ENCODE results near the gene SLC39A13. TPM values are rescaled to one million over a fixed set of nuclear protein-coding genes. Genes with fewer than 3 reads are reported as not detected.
A peak's percentile ranks its signal among the peaks of the same experiment; 100 is the strongest.

Gene SLC39A13
- total RNA-seq, 2 donors from 2014 or later = 97.7 to 163 TPM

DNA sequence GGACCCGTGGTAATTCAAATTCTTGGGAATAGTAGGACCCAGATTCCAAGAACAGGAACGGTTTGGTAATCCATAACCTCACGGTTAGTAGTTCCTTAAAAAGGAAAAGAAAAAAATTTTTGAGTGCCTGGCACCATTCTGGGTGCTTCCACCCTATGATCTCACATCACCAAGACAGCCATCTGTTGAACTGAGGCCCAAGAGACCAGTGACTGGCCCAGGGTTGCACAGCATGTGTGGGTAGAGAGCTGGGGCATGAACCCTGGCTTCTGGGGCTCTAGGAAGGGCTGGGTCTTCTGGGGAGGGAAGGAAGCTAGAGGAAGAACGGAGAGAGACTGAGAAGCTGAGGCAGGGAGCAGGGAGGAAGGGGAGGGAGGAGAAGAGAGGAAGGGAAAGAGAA, 25.3 kb upstream of the SLC39A13 start:
- no peak for ATAC-seq (ENCODE audit: insufficient number of reproducible peaks, low FRiP score, low read depth)

GRCh38 chr11:47384498-47384897, 23.9 kb upstream of the SLC39A13 start:
- no peak for TF ChIP-seq CTCF (IDR thresholded peaks at IDR 0.05)

More for the DNA sequence above, 25.3 kb upstream of the SLC39A13 start:
- Histone ChIP-seq H3K4me3 (no peak overlapping the region), H3K27ac (no peak overlapping the region), H3K9me3 (no peaks in the 10 kb centered on the region), H3K36me3 (no peaks in the 10 kb centered on the region), H3K27me3 (replicated peaks; ENCODE audit: insufficient read depth) (no peaks in the 10 kb centered on the region), H3K4me1 (ENCODE audit: control insufficient read depth in 1 of 2, low read depth in 2 of 2) (no peaks in the 10 kb centered on the region)
- no peak for TF ChIP-seq CTCF (IDR thresholded peaks at IDR 0.05)
- DNase-seq (ENCODE audit: low spot score) = no peak

DNA sequence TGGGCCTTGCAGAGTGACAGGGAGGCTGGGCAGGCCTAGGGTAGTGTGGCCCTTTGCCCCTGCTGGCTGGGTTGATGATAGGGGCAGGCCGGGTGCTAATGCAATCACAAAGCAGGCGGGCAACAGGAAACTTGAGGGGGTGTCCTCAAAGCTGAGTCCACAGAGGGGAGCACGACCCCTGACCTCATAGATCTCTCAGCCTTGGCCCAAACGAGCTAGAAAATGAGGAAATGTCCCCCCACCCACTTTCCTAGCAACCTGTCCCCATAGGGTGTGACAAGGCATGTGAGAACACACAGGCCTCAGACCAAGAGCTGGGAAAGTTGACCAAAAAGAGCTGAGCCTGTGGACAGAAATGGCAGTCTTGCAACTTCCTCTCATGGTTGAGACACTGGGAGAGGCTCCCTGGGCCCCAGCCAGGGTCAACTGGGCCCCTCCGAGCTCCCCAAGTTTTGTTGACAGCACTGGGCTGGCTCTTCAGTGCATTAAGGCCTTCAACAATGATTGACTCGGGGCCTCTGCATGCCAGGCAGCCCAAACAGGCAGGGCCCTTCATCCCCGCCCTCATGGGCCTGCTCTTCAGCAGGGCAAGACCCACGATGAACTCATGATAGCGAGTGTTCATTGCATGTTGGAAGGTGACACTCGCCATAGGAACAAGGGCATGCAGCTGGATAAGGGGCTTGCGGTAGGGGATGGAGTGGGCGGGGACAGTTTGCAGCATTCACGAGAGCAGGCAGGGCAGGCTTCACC, 20.3 kb upstream of the SLC39A13 start:
- no peaks in the 10 kb centered on the region for H3K4me1 ChIP-seq (ENCODE audit: control insufficient read depth in 1 of 2, low read depth in 2 of 2)
- no peak for ATAC-seq (ENCODE audit: insufficient number of reproducible peaks, low FRiP score, low read depth)
- no peak for DNase-seq (ENCODE audit: low spot score)
- no peaks in the 10 kb centered on the region for H3K9me3 ChIP-seq
- H3K36me3 ChIP-seq = no peaks in the 10 kb centered on the region
- no peak for TF ChIP-seq CTCF (IDR thresholded peaks at IDR 0.05)
- no peaks in the 10 kb centered on the region for H3K27me3 ChIP-seq (replicated peaks; ENCODE audit: insufficient read depth)
- H3K27ac ChIP-seq = peak overlapping the region in 1 of 2 donors; percentile 12
- H3K4me3 ChIP-seq = no peak overlapping the region

More at GRCh38 chr11:47384498-47384897, 23.9 kb upstream of the SLC39A13 start:
- H3K4me1 ChIP-seq (ENCODE audit: control insufficient read depth in 1 of 2, low read depth in 2 of 2) = no peaks in the 10 kb centered on the region
- no peak overlapping the region for H3K4me3 ChIP-seq
- H3K27ac ChIP-seq = no peak overlapping the region
- H3K36me3 ChIP-seq = no peaks in the 10 kb centered on the region
- DNase-seq (ENCODE audit: low spot score) = no peak
- no peaks in the 10 kb centered on the region for H3K27me3 ChIP-seq (replicated peaks; ENCODE audit: insufficient read depth)
- ATAC-seq (ENCODE audit: insufficient number of reproducible peaks, low FRiP score, low read depth) = no peak
- H3K9me3 ChIP-seq = no peaks in the 10 kb centered on the region

DNA sequence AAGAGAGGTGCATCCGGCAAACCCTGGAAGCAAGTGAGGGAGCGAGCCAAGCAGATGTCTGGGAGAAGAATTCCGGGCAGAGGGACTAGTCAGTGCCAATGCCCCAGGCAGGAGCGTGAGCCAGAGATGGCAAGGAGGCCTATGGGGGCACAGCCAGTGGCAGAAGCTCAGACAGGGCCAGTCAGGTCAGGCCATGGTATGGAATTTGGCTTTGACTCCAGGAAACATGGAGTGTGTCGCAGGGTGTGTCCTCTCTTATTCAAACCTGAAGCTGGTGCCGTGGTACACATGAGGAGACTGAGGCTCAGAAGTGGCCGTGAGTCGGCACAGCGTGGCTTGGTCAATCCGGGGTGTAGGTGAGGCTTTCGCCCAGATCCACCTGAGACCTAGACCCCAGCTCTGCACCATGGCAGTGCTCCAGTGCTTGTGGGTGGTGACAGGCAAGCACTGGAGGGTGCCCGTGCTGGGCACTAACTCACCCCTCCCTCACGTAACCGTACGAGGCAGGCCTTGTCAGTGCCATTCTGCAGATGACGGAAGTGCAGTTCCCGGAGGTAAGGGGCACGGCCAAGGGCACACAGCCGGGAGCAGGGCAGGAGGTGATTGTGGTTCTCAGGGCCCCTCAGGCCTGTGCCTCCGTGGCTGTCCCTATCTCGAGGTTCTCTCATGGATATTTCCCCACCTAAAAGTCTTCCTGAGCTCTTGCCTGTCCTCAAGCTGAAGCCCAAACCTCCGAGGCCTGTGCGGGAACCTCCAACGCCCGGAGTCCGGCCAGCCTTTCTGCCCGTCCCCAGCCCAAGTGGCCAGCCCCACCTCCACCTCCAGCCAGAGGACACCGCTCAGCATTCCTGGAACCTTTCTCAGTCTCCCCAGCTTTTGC, 19.5 kb upstream of the SLC39A13 start:
- DNase-seq (ENCODE audit: low spot score) (no peak), ATAC-seq (ENCODE audit: insufficient number of reproducible peaks, low FRiP score, low read depth) (no peak)
- Histone ChIP-seq H3K4me1 (ENCODE audit: control insufficient read depth in 1 of 2, low read depth in 2 of 2) (no peaks in the 10 kb centered on the region), H3K27me3 (replicated peaks; ENCODE audit: insufficient read depth) (no peaks in the 10 kb centered on the region), H3K9me3 (no peaks in the 10 kb centered on the region), H3K4me3 (no peak overlapping the region), H3K36me3 (no peaks in the 10 kb centered on the region), H3K27ac (peak overlapping the region in 1 of 2 donors; percentile 12)
- no peak for TF ChIP-seq CTCF (IDR thresholded peaks at IDR 0.05)

Data from thoracic aorta (tissue), 2 donors.